Measurements from ENCODE around the gene MRAP.

MRAP gene

DNA sequence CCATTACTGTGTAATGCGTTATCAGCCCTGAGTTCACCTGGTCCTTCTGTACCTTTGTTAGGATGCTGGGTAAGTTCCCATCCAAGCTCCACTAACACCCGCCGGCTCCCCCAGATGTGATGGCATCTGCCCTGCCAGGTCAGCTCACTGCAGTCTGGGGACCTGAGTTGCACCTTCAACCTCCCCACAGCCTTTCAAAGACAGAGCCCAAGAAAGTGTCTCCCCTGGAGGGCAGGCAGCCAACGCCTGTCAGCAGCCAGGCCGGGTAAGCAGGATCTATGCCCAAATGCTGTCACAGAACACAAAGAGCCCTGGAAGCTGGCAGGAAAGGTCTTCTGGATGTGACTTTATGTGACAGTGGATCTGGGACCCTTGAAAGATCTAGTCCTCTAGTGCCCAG, 13.7 kb downstream of the MRAP start:
- H3K4me1 ChIP-seq (ENCODE audit: control insufficient read depth in 1 of 2, insufficient read depth in 2 of 2, low read length in 2 of 2) = no peaks in the 10 kb centered on the region
- no peaks in the 10 kb centered on the region for H3K9me3 ChIP-seq (ENCODE audit: control insufficient read depth in 1 of 2, low read length in 2 of 2)
- H3K27ac ChIP-seq (ENCODE audit: low read length) = no peak overlapping the region
- peaks cover 32 to 43% of the 10 kb centered on the region in 2 donors for H3K36me3 ChIP-seq (ENCODE audit: control insufficient read depth in 1 of 2, insufficient read depth in 2 of 2, low read length in 2 of 2)
- H3K27me3 ChIP-seq (ENCODE audit: low read depth, low read length) = no peaks in the 10 kb centered on the region
- H3K4me3 ChIP-seq (ENCODE audit: low read depth in 1 of 2, low read length in 2 of 2) = no peak overlapping the region

DNA sequence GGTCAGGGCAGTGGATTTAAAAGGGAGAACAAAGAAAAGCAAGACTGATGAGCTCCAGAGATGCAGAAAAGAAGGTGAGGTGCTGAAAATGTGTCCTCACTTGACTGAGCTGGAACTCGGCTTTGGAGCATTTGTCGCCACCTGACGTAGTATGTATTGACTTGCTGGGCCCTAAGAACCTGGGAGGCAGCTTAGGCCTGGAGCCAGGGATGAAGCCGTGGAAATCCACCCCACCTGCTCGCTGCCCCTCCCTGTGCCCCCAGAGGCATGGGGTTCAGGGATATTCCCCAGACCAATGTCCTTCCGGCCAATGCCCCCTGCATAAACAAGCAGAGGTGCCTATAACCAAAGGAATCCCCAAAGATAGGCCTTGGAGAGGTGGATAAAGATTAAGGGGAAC, 14.3 kb downstream of the MRAP start:
- Histone ChIP-seq H3K9me3 (ENCODE audit: control insufficient read depth in 1 of 2, low read length in 2 of 2) (no peaks in the 10 kb centered on the region), H3K4me3 (ENCODE audit: low read depth in 1 of 2, low read length in 2 of 2) (no peak overlapping the region), H3K27ac (ENCODE audit: low read length) (no peak overlapping the region), H3K4me1 (ENCODE audit: control insufficient read depth in 1 of 2, insufficient read depth in 2 of 2, low read length in 2 of 2) (no peaks in the 10 kb centered on the region), H3K27me3 (ENCODE audit: low read depth, low read length) (no peaks in the 10 kb centered on the region), H3K36me3 (ENCODE audit: control insufficient read depth in 1 of 2, insufficient read depth in 2 of 2, low read length in 2 of 2) (peaks cover 37 to 49% of the 10 kb centered on the region in 2 donors)

DNA sequence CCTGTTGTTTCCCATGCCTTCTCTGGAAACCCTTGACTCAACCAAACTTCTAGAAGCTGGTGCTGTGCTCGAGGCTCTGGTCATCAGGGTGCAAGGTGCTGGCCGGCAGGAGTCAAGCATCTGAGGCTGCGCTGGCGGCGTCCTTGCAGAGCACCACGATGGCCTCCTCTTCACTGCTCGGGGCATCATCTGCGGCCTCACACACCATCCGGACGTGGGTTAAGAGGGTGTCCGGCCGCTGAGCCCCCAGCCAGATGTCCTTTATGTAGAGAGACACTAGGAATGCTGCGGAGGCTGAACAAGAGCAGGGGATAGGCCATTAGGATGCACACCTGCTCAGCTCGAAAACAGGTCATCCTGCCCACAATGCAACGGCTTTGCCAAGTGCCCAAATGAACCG, 16.2 kb downstream of the MRAP start:
- Histone ChIP-seq H3K9me3 (ENCODE audit: control insufficient read depth in 1 of 2, low read length in 2 of 2) (no peaks in the 10 kb centered on the region), H3K4me1 (ENCODE audit: control insufficient read depth in 1 of 2, insufficient read depth in 2 of 2, low read length in 2 of 2) (no peaks in the 10 kb centered on the region), H3K4me3 (ENCODE audit: low read depth in 1 of 2, low read length in 2 of 2) (no peak overlapping the region), H3K27ac (ENCODE audit: low read length) (no peak overlapping the region), H3K27me3 (ENCODE audit: low read depth, low read length) (no peaks in the 10 kb centered on the region), H3K36me3 (ENCODE audit: control insufficient read depth in 1 of 2, insufficient read depth in 2 of 2, low read length in 2 of 2) (peaks cover 55 to 60% of the 10 kb centered on the region in 2 donors)

GRCh38 chr21:32315511-32316281, 17.0 kb downstream of the MRAP start:
- no peaks in the 10 kb centered on the region for H3K4me1 ChIP-seq (ENCODE audit: control insufficient read depth in 1 of 2, insufficient read depth in 2 of 2, low read length in 2 of 2)
- peaks cover 63 to 67% of the 10 kb centered on the region in 2 donors for H3K36me3 ChIP-seq (ENCODE audit: control insufficient read depth in 1 of 2, insufficient read depth in 2 of 2, low read length in 2 of 2)
- no peak overlapping the region for H3K27ac ChIP-seq (ENCODE audit: low read length)
- H3K27me3 ChIP-seq (ENCODE audit: low read depth, low read length) = no peaks in the 10 kb centered on the region
- H3K9me3 ChIP-seq (ENCODE audit: control insufficient read depth in 1 of 2, low read length in 2 of 2) = no peaks in the 10 kb centered on the region
- H3K4me3 ChIP-seq (ENCODE audit: low read depth in 1 of 2, low read length in 2 of 2) = no peak overlapping the region

DNA sequence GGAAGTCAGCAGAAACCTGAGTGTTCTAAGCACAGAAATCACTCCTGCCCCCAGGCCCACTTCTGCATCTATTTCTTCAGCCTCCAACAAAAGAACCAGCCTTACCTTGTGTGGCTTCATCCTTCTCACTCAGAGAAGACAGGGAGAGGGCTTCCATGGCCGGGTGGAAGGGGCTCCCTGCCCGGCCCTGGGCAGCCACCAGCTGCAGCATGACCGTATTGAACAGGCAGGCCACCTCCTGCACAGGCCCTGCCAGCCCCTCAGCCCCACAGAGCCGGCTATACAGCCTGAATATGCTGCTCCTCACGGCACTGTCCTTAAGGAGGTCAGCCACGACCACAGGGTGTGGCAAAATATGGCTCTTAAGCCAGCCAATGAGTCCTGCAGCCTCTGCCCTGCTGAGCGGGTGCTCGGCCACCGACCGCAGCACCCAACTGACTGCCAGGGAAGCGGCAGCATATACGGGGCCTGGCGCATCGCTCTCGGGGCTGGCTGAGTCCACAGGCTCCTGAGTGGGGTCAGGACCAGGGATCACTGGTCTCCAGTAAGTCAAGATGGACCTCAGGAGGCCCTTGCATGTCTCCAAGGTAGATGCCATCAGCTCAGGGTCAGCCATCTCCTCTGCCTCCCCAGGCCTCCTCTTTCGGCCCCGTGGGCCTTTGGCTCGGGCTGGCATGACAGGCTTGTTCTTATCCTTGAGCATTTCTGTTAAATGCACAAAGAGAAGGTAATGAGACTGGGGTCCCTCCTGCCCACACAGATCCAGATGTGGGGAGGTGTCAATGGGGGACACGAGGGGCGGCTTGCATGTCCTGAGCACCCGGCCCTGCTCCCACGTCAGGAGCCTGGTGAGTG, 17.9 kb downstream of the MRAP start:
- Histone ChIP-seq H3K4me3 (ENCODE audit: low read depth in 1 of 2, low read length in 2 of 2) (no peak overlapping the region), H3K27me3 (ENCODE audit: low read depth, low read length) (no peaks in the 10 kb centered on the region), H3K36me3 (ENCODE audit: control insufficient read depth in 1 of 2, insufficient read depth in 2 of 2, low read length in 2 of 2) (peaks cover 60 to 67% of the 10 kb centered on the region in 2 donors), H3K9me3 (ENCODE audit: control insufficient read depth in 1 of 2, low read length in 2 of 2) (no peaks in the 10 kb centered on the region), H3K27ac (ENCODE audit: low read length) (no peak overlapping the region), H3K4me1 (ENCODE audit: control insufficient read depth in 1 of 2, insufficient read depth in 2 of 2, low read length in 2 of 2) (no peaks in the 10 kb centered on the region)

DNA sequence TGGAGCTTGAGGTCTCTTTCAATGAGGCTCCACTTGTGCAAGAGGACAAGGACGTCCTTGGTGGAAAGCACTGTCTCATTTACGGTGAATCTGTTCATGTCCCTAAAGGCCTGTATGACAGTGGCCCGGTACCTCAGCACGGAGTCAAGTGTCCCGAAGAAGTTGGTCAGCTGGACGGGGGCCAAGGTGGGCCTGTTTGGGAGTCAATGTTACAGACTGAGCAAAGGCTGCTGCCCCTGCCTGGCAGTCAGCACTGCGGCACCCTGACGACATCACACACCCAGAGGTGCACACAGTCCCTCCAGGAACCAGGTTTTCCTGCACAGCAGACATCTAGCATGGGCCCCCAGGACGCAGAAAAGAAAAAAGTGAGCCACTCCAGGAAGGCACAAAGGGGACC, 19.1 kb downstream of the MRAP start:
- Histone ChIP-seq H3K4me3 (ENCODE audit: low read depth in 1 of 2, low read length in 2 of 2) (no peak overlapping the region), H3K4me1 (ENCODE audit: control insufficient read depth in 1 of 2, insufficient read depth in 2 of 2, low read length in 2 of 2) (no peaks in the 10 kb centered on the region), H3K27me3 (ENCODE audit: low read depth, low read length) (no peaks in the 10 kb centered on the region), H3K27ac (ENCODE audit: low read length) (no peak overlapping the region), H3K36me3 (ENCODE audit: control insufficient read depth in 1 of 2, insufficient read depth in 2 of 2, low read length in 2 of 2) (peaks cover 62 to 74% of the 10 kb centered on the region in 2 donors), H3K9me3 (ENCODE audit: control insufficient read depth in 1 of 2, low read length in 2 of 2) (no peaks in the 10 kb centered on the region)

- H3K9me3 ChIP-seq (ENCODE audit: control insufficient read depth in 1 of 2, low read length in 2 of 2) = no peaks in the 10 kb centered on the region
- peaks cover 72 to 87% of the 10 kb centered on the region in 2 donors for H3K36me3 ChIP-seq (ENCODE audit: control insufficient read depth in 1 of 2, insufficient read depth in 2 of 2, low read length in 2 of 2)
- no peak overlapping the region for H3K27ac ChIP-seq (ENCODE audit: low read length)
- no peaks in the 10 kb centered on the region for H3K4me1 ChIP-seq (ENCODE audit: control insufficient read depth in 1 of 2, insufficient read depth in 2 of 2, low read length in 2 of 2)
- no peak overlapping the region for H3K4me3 ChIP-seq (ENCODE audit: low read depth in 1 of 2, low read length in 2 of 2)
- no peaks in the 10 kb centered on the region for H3K27me3 ChIP-seq (ENCODE audit: low read depth, low read length)
Measured at GRCh38 chr21:32319012-32319411, 20.4 kb downstream of the MRAP start.

GRCh38 chr21:32320059-32320458, 21.4 kb downstream of the MRAP start:
- Histone ChIP-seq H3K9me3 (ENCODE audit: control insufficient read depth in 1 of 2, low read length in 2 of 2) (no peaks in the 10 kb centered on the region), H3K4me1 (ENCODE audit: control insufficient read depth in 1 of 2, insufficient read depth in 2 of 2, low read length in 2 of 2) (no peaks in the 10 kb centered on the region), H3K27ac (ENCODE audit: low read length) (no peak overlapping the region), H3K4me3 (ENCODE audit: low read depth in 1 of 2, low read length in 2 of 2) (no peak overlapping the region), H3K36me3 (ENCODE audit: control insufficient read depth in 1 of 2, insufficient read depth in 2 of 2, low read length in 2 of 2) (peaks cover 74 to 89% of the 10 kb centered on the region in 2 donors), H3K27me3 (ENCODE audit: low read depth, low read length) (no peaks in the 10 kb centered on the region)

GRCh38 chr21:32320726-32321125, 22.1 kb downstream of the MRAP start:
- Histone ChIP-seq H3K27ac (ENCODE audit: low read length) (no peak overlapping the region), H3K27me3 (ENCODE audit: low read depth, low read length) (no peaks in the 10 kb centered on the region), H3K4me1 (ENCODE audit: control insufficient read depth in 1 of 2, insufficient read depth in 2 of 2, low read length in 2 of 2) (no peaks in the 10 kb centered on the region), H3K36me3 (ENCODE audit: control insufficient read depth in 1 of 2, insufficient read depth in 2 of 2, low read length in 2 of 2) (peaks cover 79 to 87% of the 10 kb centered on the region in 2 donors), H3K4me3 (ENCODE audit: low read depth in 1 of 2, low read length in 2 of 2) (no peak overlapping the region), H3K9me3 (ENCODE audit: control insufficient read depth in 1 of 2, low read length in 2 of 2) (no peaks in the 10 kb centered on the region)

- no peaks in the 10 kb centered on the region for H3K4me1 ChIP-seq (ENCODE audit: control insufficient read depth in 1 of 2, insufficient read depth in 2 of 2, low read length in 2 of 2)
- no peaks in the 10 kb centered on the region for H3K27me3 ChIP-seq (ENCODE audit: low read depth, low read length)
- H3K36me3 ChIP-seq (ENCODE audit: control insufficient read depth in 1 of 2, insufficient read depth in 2 of 2, low read length in 2 of 2) = peaks cover 76 to 79% of the 10 kb centered on the region in 2 donors
- no peak overlapping the region for H3K27ac ChIP-seq (ENCODE audit: low read length)
- H3K9me3 ChIP-seq (ENCODE audit: control insufficient read depth in 1 of 2, low read length in 2 of 2) = no peaks in the 10 kb centered on the region
- H3K4me3 ChIP-seq (ENCODE audit: low read depth in 1 of 2, low read length in 2 of 2) = no peak overlapping the region
Measured at GRCh38 chr21:32321480-32321879, 22.8 kb downstream of the MRAP start.

- Histone ChIP-seq H3K4me3 (ENCODE audit: low read depth in 1 of 2, low read length in 2 of 2) (no peak overlapping the region), H3K36me3 (ENCODE audit: control insufficient read depth in 1 of 2, insufficient read depth in 2 of 2, low read length in 2 of 2) (peaks cover 71 to 73% of the 10 kb centered on the region in 2 donors), H3K9me3 (ENCODE audit: control insufficient read depth in 1 of 2, low read length in 2 of 2) (no peaks in the 10 kb centered on the region), H3K27ac (ENCODE audit: low read length) (no peak overlapping the region), H3K27me3 (ENCODE audit: low read depth, low read length) (no peaks in the 10 kb centered on the region), H3K4me1 (ENCODE audit: control insufficient read depth in 1 of 2, insufficient read depth in 2 of 2, low read length in 2 of 2) (no peaks in the 10 kb centered on the region)
Measured at GRCh38 chr21:32322103-32322502, 23.4 kb downstream of the MRAP start.

Measured in muscle layer of duodenum (tissue), 2 donors.